HG03571 (cell line): Measurements from ENCODE around the gene OTOG.
A peak's percentile ranks its signal among the peaks of the same experiment; 100 is the strongest.

Experiments
- ATAC-seq: cut with Tn5 transposase; IDR thresholded peaks from one replicate; pipeline ENCODE4 v1.9.1; 2021; ENCODE audit not compliant: unreplicated experiment

OTOG gene

GRCh38 chr11:17519061-17519885 lies 27.8 kb upstream of the OTOG start:
- ATAC-seq: no peak

DNA sequence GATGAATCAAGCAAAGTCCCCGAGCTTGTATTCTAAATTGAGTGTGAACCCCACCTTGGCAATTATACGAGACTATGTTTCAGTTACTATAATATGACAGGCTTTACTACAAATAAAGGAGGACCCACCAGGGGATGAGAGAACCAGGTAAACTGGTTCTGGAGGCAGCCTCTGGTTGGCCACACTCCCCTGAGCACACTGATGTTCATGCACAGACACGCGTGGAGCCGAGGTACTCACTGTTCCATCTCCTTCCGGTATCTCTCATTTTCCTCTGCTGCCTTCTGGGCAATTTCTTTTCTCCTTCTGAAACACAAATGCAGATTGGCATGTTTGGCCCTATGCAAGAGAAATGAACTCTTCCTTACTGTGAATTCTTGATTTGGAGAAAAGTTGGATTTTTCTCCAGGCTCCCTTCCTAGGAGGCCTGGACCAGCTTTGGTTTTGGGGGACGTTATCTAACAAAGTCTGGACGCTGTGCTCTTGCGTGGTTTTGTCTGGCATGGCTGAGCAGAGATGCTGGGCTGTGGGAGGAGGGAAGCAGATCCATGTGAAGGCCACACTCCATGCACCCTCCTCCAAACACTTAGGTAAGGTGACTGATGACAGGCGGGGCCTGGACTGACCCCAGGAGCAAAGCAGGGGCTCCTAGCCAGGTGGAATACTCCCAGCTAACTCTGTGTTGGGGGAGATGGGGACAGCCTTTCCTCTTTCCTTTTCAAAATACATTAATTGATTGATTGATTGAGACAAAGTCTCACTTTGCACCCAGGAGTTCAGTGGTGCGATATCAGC lies 25.8 kb upstream of the OTOG start:
- ATAC-seq: no peak

DNA sequence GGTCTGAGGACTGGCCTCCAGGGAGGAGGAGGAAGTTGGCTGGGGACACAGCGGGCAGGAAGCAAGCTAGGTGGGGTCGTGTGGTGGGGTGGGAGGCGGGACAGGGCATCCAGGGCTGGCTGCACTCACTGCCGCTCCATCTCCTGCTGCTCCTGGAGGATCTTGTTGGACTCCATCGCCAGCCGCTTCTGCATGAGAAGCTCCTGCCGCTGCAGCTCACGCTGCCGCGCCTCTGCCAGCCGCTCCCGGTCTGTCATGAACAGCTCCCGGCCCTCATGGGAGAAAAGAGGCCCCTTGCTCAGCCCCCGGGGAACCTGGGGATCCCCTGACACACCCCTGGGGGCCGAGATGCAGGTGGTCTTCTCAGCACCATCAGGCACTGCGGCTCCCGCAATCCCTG lies 24.4 kb upstream of the OTOG start:
- no peak for ATAC-seq

DNA sequence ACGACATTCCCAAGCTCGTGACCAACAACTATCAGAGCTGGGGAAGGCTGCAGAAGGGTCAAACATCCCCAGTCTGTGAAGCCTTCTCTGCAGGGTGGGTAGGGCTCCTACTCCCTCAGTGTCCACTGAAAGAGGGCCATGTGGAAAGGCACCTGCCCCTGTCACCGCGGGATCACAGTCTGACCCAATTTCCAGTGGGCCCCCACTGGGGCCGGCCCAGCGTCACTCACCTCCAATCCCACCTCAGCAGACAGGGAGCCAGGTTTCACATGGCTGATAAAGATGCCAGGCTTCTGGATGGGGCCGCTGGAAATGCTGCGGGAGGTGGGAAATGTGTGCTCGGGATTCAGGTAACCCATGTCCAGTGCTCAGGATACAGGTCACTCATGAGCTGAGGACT lies 22.8 kb upstream of the OTOG start:
- ATAC-seq: no peak

DNA sequence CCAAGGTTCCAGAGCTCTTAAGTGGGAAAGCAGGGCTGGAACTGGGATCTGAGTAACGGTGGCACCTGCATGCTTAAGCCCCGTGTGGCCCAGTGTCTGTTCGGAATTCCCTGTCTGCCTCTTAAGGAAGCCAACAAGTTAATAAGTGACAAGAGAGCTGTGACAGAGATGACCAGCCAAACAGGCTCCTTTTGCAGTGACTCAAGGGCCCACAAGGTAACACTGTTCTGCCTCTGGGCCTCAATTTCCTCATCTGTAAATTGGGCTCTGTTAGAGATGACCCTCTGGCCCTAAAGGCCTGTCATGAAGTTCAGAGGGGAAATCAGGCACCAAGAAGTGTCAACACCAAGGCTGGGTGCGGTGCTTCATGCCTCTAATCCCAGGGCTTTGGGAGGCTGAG lies 21.5 kb upstream of the OTOG start:
- no peak for ATAC-seq

- ATAC-seq: no peak
Observed at GRCh38 chr11:17526326-17526725, 20.7 kb upstream of the OTOG start.

DNA sequence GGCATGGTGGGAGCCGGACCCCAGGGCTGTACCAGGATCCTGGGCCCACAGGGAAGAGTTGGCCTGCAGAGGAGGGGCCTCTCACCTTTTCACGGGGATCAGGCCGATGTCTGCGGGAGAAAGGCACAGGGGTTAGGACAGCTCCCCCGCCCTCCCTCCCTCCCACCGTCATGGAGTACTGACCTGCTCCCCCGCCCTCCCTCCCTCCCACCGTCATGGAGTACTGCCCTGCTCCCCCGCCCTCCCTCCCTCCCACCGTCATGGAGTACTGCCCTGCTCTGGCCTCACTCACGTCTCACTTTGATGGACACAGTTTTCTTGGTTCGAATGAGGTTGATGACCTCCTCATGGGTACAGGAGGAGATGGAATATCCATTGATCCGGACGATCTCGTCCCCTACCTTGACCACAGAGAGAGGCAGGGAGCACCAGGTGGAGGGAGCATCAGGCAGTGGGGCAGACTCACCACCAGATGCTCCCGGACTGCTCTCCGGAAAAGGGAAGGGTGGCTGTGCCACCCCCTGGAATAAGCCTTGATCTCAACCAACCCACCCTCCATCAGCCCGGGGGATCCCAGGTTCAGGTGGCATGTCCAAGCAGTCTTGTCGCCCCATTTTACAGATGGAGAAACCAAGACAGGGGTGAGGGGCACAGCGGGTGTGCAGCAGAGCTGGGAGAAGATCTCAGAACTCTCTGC lies 20.0 kb upstream of the OTOG start:
- no peak for ATAC-seq

GRCh38 chr11:17527628-17527995 lies 19.4 kb upstream of the OTOG start:
- no peak for ATAC-seq

DNA sequence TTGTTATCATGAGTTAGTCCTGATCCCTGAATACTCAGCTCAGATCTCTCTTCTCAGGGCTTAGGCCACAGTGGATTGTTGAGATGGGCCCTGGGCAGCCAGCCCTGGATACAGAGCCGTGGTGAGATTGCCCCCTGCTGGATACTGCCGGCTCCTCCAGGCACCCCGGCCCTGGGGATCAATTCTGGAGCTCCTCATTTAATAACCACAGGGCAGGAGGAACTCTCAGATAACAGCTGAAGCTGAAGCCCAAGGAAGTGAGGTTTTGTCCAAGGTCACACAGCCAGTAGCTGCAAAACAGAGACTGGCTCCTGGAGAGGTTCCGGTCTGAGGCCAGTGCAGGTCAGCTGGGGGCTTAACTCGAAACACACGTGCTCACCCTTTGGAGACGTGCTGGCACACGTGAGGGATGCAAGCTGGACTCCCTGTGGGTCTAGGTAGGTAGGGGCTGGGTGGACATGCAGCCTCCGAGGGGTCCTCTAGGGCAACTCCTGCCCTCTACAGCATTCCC lies 18.8 kb upstream of the OTOG start:
- ATAC-seq: peak; percentile 55

GRCh38 chr11:17528906-17529843 lies 17.9 kb upstream of the OTOG start:
- ATAC-seq: no peak

GRCh38 chr11:17529844-17530185 lies 17.2 kb upstream of the OTOG start:
- no peak for ATAC-seq

- no peak for ATAC-seq
Observed at GRCh38 chr11:17531071-17531600, 15.9 kb upstream of the OTOG start.

DNA sequence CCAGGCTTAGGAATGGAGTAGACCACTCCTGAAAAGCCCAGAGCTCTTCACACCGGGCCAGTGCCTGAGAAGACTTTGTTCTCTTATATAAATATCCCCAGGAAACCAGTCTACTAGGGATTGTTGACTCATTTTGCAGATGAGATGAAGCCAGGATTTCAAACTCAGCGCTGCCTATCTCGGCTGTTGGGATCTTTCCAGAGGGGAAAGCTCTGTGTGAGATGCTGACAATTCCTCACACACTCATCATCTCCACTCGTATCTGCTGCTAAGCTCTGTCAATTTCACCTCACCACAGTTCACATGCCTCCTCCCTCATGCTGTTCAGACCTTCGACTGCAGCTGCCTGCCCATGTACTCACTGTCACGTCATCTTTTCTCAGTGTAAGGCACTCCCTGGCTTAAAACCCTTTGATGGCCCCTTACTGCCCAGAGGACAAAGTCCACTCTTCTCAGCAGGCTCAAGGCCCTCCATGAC lies 15.4 kb upstream of the OTOG start:
- ATAC-seq: no peak

GRCh38 chr11:17532784-17533183 lies 14.3 kb upstream of the OTOG start:
- ATAC-seq: no peak

GRCh38 chr11:17533341-17533740 lies 13.7 kb upstream of the OTOG start:
- ATAC-seq: no peak

DNA sequence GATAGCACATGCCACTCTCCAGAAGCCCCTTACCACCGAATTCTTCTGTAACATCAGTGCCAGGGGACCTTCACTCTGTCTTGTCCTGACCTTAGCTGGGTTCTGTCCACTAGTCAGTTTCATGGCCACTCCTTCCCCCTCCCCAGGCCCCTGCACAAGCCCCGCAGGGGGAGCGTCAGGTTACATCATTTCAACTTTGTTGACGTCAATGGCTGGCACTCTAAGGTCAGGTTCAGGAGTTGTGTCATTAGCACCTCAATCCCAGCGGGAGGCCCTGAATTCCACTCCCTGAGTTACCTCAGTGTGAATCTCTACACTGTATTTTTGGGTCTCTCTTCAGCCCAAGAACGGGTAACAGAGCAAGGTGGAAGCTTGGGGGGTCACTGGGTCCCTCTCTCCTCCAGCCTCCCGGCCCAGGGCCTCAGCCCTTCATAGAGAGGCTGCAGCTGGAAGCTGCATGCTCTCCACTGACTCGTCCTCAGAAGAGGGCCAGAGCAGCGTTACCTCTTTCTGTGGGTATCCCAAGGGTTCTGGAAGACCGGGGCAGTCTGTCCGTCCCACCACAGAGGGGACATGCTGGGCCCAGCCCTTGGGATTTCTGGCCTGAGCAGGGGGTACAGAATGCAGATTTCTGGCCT lies 13.2 kb upstream of the OTOG start:
- no peak for ATAC-seq

GRCh38 chr11:17535488-17535887 lies 11.6 kb upstream of the OTOG start:
- ATAC-seq: no peak

DNA sequence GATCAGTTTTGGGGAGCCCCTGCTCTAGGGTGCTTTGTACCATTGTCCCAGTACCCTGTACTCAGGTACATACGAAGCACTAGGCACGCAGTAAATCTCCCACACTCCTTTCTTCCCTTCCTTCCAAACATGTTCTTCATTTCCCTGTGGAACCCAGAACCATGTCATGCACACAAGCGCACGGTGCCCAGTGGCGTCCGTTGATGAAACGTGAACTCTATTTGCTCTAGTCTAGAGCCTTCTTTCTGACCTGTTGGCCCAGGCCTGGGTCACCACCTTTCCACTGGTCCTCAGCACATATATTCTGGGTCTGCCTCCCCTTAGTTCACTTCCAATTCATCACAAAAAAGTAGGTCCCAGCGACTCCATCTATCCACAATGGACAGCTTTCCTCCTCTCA lies 9.8 kb upstream of the OTOG start:
- ATAC-seq: no peak

GRCh38 chr11:17538054-17538453 lies 9.0 kb upstream of the OTOG start:
- ATAC-seq: no peak

DNA sequence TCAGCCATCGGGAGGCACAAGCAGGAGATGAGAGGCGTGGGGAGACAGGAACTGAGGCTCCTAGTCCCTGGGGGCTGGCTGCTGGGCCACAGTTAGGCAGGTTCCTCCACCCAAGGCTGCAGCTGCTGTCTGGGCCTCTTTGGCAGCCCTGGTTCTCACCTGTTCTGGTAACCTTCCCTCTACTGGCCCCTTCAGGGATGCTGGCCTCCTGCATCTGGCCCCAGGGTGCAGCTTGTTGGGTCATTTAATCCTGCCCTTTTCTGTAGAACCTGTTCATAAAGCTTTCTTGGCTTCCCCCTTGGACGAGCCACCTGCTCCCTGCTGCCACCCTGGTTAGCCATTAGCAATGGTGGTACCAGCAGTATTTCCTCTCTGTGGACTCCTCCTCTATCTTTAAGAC lies 8.3 kb upstream of the OTOG start:
- no peak for ATAC-seq
